NCI-H526 (cell line): Measurements from ENCODE around the gene ZNF136.

Experiments
- DNase-seq, 2 experiments: peaks; one replicate each; lab custom pipeline; 2025; lab: John Stamatoyannopoulos, UW

ZNF136 gene

DNA sequence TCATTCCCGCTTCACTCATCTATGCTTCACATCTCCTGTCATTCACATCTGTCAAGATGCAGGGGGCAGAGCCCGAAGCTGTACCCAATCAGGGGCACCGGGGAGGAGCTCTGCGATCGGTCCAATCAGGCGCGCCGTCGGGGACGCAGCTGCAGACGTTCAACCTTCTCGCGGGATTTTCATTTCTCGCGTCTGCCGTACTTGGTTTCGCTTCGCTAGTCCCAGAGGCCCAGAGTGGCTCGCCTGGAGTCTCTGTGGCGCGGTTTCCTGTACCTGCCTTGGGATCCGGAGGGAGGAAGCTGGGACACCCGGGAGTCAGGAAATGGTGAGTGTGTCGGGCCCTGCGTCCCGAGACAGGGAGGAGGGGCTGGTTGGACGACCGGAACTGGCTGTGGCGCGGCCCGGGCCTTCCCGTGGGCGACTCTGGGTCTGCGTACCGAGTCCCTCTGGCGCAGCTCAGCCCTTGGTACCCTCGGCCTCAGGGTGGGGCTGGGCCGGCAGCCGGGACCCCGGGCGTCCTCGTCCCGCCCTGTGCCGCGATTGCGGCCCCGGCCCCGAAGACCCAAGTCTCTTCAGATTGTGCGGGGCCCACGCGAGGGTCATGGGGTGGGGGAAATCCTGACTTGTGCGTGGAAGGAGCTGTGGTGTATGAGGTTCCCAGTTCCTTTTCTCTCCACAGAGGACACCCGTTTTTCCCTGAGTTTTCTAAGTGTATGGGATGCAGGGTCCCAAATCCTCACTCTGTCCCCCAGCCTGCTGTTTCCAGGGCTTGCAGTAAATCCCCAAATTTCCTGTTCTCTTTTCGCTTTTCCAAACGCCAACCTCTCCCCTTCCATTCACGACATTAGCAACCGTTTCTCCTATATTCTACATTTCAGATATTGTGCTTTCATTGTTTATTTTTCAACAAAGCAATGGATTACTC, at the start of gene ZNF136:
TSS of gene ZNF136 (plus strand) at position 215 of the 925 bp plus-strand sequence. CDS start at position 323, 108 bp downstream.
- DNase-seq: peak; percentile 87 to 96

DNA sequence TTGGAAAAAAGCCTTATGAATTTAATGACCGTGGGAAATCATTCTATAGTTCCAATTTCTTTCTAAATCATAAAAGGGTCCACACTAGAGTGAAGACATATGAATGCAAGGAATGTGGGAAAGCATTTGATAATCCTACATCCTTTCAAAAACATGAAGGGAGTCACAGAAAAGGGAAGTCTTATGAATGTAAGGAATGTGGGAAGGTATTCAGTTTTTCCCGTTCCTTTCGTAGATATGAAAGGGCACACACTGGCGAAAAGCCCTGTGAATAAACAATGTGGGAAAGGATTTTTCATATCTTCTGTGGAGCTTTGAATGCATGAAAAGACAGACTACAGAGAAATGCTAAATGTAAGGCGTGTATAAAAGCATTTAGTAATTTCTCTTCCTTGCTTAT, 49.8 kb upstream of the ZNF136 start:
- DNase-seq: no peak

DNA sequence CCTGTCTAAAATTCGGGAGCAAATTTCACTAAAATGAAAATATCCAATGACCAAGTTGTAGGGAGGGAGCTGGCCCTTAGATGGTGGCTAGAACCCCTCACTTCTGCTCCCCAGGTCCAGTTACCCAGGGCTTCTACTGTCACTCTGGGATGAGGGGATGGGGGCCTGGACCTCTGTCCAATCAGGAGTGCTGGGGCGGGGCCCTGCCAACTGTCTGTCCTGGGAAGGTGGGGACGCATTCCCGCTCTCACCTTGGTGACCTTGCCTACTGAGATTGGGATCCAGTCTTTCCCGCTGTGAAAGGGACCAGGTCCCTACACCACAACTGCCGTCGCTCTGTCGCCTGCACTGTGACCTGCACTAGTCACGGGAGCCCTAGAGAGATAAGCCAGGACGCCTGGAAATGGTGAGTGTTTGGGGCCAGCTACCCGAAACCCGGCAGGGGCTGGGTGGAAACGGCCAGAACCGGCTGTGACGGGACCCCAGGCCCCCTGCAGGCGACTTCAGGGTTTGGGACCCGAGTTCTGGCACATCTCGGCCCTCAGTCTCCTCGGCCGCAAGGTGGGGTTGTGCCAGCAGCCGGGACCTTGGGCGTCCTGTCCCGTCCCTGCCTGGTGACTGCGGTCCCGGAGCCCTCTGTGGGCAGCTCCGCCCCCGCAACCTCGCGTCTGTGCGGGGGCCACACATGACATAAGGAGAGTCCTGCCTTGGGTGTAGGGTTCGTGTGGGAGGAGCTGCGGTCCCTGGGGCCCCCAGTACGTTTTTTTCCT, 45.5 kb upstream of the ZNF136 start:
- no peak for DNase-seq

DNA sequence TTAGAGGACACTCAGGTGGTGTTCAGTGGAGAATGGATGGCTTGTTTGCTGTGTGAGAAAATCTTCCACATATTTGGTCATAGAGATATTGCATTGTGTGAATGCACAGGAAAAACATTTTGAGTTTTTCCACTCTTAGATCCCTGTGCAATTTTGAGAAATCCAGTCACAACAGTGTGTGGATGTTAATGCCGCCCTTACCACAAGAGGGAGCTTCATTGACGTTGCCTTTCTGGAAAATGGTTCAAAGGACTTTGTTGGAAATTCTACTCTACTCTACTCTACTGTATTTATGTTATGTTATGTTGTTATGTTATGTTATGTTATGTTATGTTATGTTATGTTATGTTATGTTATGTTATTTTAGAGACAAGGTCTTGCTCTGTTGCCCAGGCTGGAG, 36.2 kb upstream of the ZNF136 start:
- DNase-seq: peak in 1 of 2 experiments; percentile 11

DNA sequence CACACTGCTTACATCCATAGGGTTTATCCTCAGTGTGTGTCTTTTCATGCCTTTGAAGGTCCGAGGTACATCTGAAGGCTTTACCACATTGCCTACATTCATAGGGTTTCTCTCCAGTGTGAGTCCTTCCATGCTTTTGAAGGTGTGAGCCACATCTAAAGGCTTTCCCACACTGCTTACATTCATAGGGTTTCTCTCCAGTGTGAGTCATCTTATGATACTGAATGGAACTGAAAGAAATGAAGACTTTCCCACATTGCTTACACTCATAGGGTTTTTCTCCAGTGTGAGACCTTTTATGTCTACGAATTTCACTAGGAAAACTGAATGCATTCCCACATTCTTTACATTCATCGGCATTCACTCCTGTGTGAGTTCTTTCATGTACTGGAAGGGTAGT, 29.8 kb upstream of the ZNF136 start:
- DNase-seq: no peak

DNA sequence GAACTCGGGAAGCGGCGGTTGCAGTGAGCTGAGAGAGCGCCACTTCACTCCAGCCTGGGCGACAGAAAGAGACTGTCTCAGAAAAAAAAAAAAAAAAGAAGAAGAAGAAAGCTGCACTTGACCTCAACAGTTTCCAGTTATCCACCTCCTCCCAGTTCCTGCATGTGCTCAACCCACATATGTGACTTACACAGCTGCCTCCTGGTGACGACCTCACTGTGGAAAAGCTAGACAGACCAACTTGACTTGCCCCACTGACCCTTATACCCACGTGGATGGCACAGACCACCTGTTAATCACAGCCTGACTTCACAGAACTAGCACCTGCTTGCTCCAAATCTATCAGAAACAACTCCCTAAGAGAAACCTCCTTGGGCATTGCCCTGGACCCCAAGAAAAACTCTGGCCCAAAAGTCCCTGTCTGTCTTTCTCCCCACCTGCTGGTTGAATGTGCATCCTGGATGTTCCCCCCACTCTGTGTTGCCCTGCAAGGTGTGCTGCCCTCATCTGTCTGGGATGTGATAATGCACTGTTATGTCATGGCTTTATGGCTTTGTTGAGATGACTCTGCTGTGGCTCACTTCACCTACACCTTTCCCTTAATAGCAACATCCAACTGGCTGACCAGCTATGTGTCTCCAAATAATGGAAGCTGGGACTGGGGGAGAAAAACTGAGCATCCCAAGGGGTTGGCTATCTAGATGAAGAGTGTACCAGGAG, 25.5 kb upstream of the ZNF136 start:
- peak in 1 of 2 experiments; percentile 3 for DNase-seq

DNA sequence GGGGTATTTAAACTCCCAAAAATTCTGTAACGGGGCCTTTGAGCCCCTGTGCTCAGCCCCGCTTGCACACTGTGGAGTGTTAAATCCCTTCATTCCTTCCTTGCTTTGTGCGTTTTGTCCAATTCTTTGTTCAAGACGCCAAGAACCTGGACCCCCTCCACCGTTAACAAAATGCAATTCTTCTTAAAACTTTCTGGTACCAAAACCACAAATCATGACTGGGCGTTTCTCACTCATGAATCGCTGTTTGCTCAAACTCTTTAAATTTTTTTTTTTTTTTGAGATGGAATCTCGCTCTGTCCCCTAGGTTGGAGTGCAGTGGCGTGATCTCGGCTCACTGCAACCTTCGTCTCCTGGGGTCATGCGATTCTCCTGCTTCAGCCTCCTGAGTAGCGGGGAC, 23.6 kb upstream of the ZNF136 start:
- DNase-seq: no peak

DNA sequence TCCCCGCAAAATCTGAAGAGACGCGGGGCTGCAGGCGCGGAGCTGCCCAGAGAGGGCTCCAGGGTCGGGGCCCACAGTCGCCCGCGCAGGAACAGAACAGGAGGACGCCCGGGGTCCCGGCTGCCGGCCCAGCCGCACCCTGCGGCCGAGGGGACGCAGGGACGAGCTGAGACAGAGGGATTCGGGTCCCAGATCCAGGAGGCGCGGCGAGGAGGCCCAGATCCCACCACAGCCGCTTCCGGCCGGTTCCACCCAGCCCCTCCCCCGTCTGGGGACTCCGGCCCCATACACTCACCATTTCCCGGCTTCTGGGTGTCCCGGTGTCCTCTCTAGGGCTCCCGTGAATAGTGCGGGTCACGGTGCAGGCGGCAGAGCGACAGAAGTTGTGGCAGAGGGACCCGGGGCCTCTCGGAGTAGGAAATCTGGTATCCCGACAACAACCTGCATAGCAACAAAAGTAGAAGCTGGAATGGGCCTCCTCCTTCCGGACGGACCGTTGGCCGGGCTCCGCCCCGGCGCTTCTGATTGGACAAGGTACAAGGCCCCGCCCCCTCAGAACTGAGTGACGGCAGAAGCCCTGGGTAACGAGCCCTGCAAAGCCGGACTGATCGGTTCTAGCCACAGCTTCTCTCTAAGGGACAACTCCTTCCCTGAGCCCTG, 22.9 kb upstream of the ZNF136 start, which contains the start of gene ZNF20:
TSS of gene ZNF20 (minus strand) at position 466 of the 660 bp plus-strand sequence. CDS start at position 298, 168 bp downstream.
- DNase-seq: peak; percentile 80 to 95

DNA sequence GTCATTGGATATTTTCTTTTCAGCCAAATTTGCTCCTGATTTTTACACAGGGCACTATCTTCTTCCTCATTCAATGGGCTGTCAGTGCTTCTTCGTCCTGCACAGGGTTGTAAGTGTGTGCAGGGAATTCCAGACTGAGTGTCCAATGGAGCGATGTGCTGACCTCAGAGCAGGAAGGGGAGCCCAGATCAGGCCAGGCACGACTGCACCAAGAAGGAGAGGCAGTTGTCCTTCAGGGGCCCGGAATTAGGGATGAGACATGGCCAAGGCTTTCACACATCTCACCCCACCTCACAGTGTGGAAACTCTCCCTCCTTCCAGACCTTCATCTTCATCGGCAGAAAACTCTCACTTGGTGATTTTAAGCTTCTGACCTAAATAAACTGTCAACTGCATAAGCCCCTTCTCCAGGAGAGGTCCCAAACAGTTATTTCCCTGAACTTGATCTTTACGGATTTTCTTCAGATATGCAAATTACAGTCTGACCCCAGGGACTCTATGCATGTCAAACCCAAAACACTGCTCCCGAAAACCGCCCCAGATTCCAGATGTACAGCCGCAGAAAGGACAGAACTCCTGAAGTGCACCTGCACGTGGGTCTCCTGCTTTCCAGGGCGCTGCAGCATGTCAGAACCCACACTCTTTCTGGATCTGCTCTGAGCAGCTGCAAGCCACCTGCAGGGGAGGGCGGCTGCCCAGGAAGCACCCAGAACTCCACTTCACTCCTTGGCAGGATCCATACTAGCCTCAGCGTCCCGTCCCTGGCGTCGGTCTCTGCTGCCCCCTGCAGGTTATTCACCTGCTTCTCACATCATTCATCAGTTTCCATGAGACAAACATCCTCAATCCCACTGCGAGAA, 22.1 kb upstream of the ZNF136 start:
- peak; percentile 55 to 85 for DNase-seq

DNA sequence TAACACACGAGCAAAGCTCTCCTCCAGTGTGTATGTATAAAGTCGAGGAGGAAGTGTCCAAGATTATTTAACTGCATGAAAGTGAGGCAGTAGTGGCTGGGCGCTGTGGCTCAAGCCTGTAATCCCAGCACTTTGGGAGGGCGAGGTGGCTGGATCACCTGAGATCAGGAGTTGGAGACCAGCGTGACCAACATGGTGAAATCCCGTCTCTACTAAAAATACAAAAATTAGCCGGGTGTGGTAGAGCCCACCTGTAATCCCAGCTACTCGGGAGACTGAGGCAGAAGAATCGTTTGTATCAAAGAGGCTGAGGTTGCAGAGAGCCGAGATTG, 21.5 kb upstream of the ZNF136 start:
- no peak for DNase-seq

DNA sequence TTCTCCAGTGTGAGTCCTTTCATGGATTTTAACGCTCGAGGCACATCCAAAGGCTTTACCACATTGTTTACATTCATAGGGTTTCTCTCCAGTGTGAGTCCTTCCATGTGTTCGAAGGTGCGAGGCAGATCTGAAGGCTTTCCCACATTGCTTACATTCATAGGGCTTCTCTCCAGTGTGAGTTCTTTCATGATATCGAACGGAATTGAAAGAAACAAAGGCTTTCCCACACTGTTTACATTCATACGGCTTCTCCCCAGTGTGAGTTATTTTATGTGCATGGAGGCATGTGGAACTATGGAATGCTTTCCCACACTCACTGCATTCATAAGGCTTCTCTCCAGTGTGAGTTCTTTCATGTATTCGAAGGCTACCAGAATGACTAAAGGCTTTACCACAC, 17.5 kb upstream of the ZNF136 start:
- no peak for DNase-seq

DNA sequence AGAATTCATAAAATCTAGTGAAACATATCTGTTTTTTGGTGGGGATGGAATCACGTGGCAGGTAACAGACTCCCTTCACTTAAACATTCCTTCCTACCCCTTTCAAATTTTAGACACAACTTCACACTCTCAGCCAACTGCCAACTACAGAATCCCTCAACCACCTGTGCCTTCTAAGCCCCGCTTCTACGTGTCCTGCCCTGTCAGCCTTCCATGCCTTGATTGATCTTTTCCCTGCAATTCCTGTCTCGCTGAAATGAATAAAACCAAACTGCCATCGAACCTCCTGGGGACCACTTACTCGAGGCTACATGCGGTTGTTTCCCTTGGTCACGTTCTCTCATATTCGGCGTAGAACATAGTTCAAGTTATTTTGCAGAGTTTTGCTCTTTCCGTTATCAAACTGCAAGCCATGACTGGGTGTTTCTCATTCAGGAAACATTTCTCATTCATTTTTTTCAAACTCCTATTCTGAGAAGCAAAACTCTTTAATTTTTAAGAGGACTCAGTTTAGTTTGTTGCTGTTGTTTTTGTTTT, 7.5 kb upstream of the ZNF136 start:
- no peak for DNase-seq

DNA sequence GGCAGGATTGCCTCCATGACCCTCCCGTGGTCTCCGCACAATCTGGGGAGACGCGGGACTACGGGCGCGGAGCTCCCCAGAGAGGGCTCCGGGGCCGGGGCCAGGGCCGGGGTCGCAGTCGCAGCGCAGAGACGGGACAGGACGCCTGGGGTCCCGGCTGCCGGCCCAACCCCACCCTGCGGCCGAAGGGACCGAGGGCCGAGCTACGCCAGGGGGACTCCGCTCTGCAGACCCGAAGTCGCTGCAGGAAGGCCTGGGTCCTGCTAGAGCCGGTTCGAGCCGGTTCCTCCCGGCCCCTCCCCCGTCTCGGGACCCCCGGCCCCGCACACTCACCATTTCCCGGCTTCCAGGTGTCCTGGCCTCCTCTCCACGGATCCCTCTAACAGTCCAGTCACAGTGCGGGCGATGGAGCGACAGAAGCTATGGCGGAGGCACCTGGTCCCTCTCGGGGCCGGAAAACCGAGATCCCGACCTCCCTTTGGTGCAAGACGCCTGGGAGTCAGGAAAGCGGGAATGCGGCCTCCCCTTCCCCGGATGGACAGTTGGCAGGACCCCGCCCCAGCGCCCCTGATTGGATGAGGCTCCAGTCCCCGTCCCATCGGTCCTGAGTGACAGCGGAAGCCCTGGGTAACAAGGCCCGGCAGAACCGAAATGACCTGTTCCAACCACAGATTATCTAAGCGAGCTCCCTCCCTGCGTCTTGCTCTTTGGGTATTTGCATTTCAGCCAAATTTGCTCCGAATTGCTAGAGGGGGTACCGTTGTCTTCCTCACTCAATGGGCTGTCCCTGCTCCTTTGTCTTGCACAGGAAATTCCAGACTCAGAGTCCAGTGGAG, 6.5 kb upstream of the ZNF136 start, which contains the start of gene ZNF625:
TSS of gene ZNF625 (minus strand) at position 512 of the 836 bp plus-strand sequence. CDS start at position 336, 176 bp downstream.
- peak; percentile 90 to 94 for DNase-seq

DNA sequence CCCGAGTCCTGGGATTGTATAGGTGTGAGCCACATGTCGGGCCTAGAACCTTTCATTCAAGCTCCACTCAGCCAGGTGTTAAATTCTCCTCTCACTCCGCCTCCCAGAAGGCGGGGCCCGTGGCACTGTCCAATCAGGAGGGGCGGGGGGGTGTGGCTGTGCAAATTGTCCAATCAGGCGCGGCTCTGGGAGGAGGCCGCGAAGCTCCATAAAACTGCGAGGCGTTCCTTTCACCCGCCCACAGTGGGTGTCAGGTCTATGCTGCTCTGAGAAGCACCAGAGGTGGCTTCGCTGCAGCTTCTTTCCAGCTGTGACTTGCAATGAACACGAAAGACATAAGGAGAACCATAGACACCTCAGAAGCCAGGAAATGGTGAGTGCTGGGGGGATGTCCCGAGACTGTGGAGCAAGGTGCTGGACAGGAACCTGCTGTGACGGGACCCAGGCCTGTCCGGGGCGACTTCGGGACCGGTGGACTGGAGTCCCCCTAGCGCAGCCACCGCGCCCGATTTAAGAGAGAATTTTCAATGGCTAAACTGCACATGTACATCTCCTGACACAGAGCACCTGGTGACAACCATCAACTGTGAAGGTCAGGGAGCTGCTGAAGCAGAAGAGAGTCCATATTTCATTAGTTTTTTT, 3.0 kb upstream of the ZNF136 start:
- no peak for DNase-seq

DNA sequence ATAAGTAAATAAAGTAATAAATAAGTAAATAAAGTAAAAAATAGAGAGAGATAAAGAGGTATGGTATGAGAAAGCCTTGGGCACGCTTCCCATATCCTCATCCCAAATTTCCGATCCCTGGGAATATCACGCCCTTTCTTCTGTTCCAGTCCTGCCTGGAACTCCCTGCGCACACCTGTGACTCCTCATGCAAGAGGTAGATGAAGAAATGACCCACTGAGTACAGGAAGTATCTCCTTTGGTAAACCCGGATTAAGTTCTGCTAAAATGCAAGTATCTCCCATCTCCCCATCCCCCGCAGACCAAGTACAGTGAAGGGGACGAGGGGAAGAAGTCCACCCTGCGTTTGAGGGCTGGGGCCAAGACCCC, 399 bp upstream of the ZNF136 start:
- no peak for DNase-seq

DNA sequence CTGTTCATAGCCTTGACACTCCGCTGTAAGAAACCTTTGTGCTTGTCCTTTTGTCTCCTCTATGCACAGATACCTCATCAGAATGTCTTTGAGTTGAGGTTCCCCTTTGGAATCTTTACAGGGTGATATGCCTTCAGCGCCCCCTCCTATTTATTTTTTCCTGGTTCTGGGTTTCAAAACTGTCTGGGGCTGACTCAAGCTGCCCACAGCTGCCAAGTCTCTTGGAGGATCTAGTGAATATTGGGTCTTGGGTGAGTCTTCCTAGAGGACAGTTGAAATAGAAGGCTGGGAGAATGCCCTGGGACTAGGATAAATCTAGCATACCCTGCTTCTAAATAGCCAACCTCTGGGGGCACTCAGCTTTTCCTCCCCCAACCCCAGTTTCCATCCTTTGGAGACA, 930 bp downstream of the ZNF136 start:
- DNase-seq: no peak

DNA sequence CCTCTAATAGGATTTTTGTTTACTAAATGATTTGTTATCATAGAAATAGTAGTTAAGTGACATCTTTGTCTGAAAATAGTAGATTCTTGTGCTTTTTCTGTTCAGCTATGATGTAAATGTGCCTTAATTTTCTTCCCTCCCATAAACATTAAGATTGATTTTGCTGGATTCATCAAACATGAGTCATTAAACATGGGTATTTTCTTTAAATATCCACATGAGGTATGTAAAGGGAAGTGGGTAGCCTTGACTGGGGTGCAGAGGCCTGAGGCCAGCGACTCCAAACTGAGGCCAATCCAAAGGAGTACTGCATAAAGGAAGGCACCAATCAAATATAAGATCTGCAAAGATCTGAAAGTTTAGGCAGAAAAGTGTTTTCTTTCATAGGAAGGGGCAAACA, 3.7 kb downstream of the ZNF136 start:
- DNase-seq: no peak

DNA sequence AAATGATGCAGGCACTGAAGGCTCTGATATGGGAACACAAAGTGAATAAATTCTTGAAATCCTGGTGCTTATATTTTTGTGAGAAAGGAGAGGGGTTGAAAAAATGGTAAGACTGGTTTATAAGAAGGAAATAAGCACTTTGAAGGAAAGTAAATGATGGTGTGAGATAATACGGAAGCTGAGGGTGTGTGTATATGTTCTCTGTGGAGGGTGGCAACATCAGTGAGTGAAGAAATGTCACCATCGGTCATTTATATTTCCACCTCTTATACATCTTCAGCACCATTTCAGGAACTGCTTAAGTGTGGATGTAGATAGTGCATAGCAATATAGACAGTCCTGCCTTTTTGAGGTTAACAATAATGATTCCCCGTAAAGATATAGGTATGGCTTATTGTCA, 17.5 kb downstream of the ZNF136 start:
- no peak for DNase-seq

DNA sequence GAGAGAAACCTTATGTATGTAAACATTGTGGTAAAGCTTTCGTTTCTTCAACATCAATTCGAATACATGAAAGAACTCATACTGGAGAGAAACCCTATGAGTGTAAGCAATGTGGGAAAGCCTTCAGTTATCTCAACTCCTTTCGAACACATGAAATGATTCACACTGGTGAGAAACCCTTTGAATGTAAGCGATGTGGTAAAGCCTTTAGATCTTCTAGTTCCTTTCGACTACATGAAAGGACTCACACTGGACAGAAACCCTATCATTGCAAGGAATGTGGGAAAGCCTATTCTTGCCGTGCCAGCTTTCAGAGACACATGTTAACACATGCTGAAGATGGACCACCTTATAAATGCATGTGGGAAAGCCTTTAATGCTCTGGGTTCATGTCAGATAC, 24.7 kb downstream of the ZNF136 start:
- no peak for DNase-seq
